HepG2 (cell line): Measurements from ENCODE around the gene PSORS1C2. TPM values are rescaled to one million over a fixed set of nuclear protein-coding genes. Genes with fewer than 3 reads are reported as not detected.
A peak's percentile ranks its signal among the peaks of the same experiment; 100 is the strongest.

Source experiments
- ATAC-seq: fragments of 200-7000 bp; cut with Tn5 transposase; 3 replicates; pipeline ENCODE4 v1.9.1; 2020; ENCODE audit warnings: mild to moderate bottlenecking, moderate library complexity
- BruUV-seq: library from RNA; stranded (reverse); fragments of 400-500 nt; replicated peaks from 2 replicates; lab custom pipeline; 2021; lab: Mats Ljungman, UMichigan
- CTCF ChIA-PET: fragments of 300-600 bp; formaldehyde crosslinking; extraction: SDS; loops from one replicate; lab custom pipeline; 2021; ENCODE audit warnings: low total read pairs, inconsistent platforms, low intra/inter-chr PET ratio; lab: Yijun Ruan, JAX
- POLR2A ChIA-PET: fragments of 350-600 bp; sonication (Branson Sonifier 250); formaldehyde crosslinking; loops from one replicate; lab custom pipeline; 2020; ENCODE audit warnings: antibody characterized with exemption, inconsistent platforms; lab: Yijun Ruan, JAX
- DNase-seq: peaks from one replicate; pipeline ENCODE4 v3.0.0-alpha.2; 2015; ENCODE audit warnings: low spot score
- FAIRE-seq: peaks from 3 replicates; lab custom pipeline; 2011; peaks lifted over from hg19 to GRCh38; lab: Jason Lieb, UNC
- H2AFZ ChIP-seq: one replicate; pipeline ENCODE4 v1.6.1; 2011; ENCODE audit warnings: low read length, inconsistent platforms
- H3K27ac ChIP-seq: fragments of 300-600 bp; 3 replicates; pipeline ENCODE4 v1.8.0; 2011; ENCODE audit warnings: mixed run types, mild to moderate bottlenecking, mixed read lengths, low read length, inconsistent platforms; ENCODE audit not compliant: insufficient read depth; ENCODE audit errors: extremely low read length
- H3K27me3 ChIP-seq, 2 experiments: fragments of 200-600 bp in 1 of 2; 2 replicates in 1 of 2; 3 replicates in 1 of 2; pipeline versions ENCODE4 v1.6.0 to v1.8.0; 2011; ENCODE audit warnings: low read length in 2 of 2, mild to moderate bottlenecking in 2 of 2, moderate library complexity in 2 of 2, inconsistent platforms in 1 of 2; ENCODE audit not compliant: insufficient read depth in 2 of 2, control insufficient read depth in 1 of 2
- H3K36me3 ChIP-seq, 2 experiments: fragments of 200-600 bp in 1 of 2; replicated peaks in 1 of 2; 2 replicates in 1 of 2; 3 replicates in 1 of 2; pipeline versions ENCODE4 v1.5.1 to v1.8.0; 2011; ENCODE audit warnings: low read length in 2 of 2, inconsistent platforms in 1 of 2; ENCODE audit not compliant: insufficient read depth in 2 of 2, control insufficient read depth in 1 of 2
- H3K4me1 ChIP-seq: 2 replicates; pipeline ENCODE4 v1.5.1; 2012; ENCODE audit warnings: low read length, inconsistent platforms; ENCODE audit not compliant: insufficient read depth
- H3K4me2 ChIP-seq: 2 replicates; pipeline ENCODE4 v1.6.0; 2011; ENCODE audit warnings: low read depth, low read length, inconsistent platforms
- H3K4me3 ChIP-seq, 3 experiments: fragments of 200-600 bp in 1 of 3; sonication (generic), shearing (Covaris generic) in 1 of 3; replicated peaks in 1 of 3; 2 replicates each; pipeline ENCODE4 v1.5.1; 2011 to 2016; ENCODE audit warnings: low read length in 3 of 3, inconsistent platforms in 2 of 3, low read depth in 2 of 3, mild to moderate bottlenecking in 2 of 3, control low read depth in 1 of 3, mixed read lengths in 1 of 3; ENCODE audit not compliant: insufficient read depth in 1 of 3
- H3K79me2 ChIP-seq: one replicate; pipeline ENCODE4 v1.6.1; 2011; ENCODE audit warnings: low read length, inconsistent platforms; ENCODE audit not compliant: insufficient read depth
- H3K9ac ChIP-seq: 2 replicates; pipeline ENCODE4 v1.6.0; 2011; ENCODE audit warnings: mild to moderate bottlenecking, low read depth, low read length, inconsistent platforms; ENCODE audit not compliant: insufficient read depth
- H3K9me3 ChIP-seq: 2 replicates; pipeline ENCODE4 v1.5.1; 2012; ENCODE audit warnings: mild to moderate bottlenecking, low read length
- H4K20me1 ChIP-seq: 2 replicates; pipeline ENCODE4 v1.6.0; 2011; ENCODE audit warnings: inconsistent platforms, mild to moderate bottlenecking, low read length, moderate library complexity; ENCODE audit not compliant: insufficient read depth
- BRD4 ChIP-seq: sonication (generic); formaldehyde crosslinking; IDR thresholded peaks from 2 replicates; pipeline ENCODE4 v1.4.0; 2020; ENCODE audit warnings: missing genetic modification reagents
- ELF3 ChIP-seq: IDR thresholded peaks from 2 replicates; pipeline ENCODE4 v1.6.1; 2016; ENCODE audit warnings: missing genetic modification reagents, missing compliant biosample characterization
- GABPB1 ChIP-seq: IDR thresholded peaks from 2 replicates; pipeline ENCODE4 v1.6.1; 2016; ENCODE audit warnings: mild to moderate bottlenecking, missing genetic modification reagents, moderate library complexity, missing compliant biosample characterization
- HCFC1 ChIP-seq: fragments of 150-350 bp; IDR thresholded peaks from 2 replicates; pipeline ENCODE4 v1.6.1; 2014; ENCODE audit warnings: low read depth, low read length
- HNRNPL ChIP-seq: fragments of 200-400 bp; formaldehyde crosslinking; IDR thresholded peaks from 2 replicates; pipeline ENCODE4 v1.6.1; 2017; ENCODE audit warnings: mild to moderate bottlenecking, low read depth, low read length
- HOXA3 ChIP-seq: sonication (generic); formaldehyde crosslinking; IDR thresholded peaks from 2 replicates; pipeline ENCODE4 v1.5.0; 2020; ENCODE audit warnings: missing genetic modification reagents
- ZNF746 ChIP-seq: sonication (generic); formaldehyde crosslinking; IDR thresholded peaks from 2 replicates; pipeline ENCODE4 v1.8.0; 2022; ENCODE audit warnings: mild to moderate bottlenecking, missing genetic modification reagents
- WGBS: methylation state at CpG from one replicate; pipeline ENCODE4 v1.1.6; 2017; ENCODE audit warnings: low lambda C conversion rate; 5-methylcytosine and 5-hydroxymethylcytosine counted together
- in situ Hi-C: cut with HindIII; loops from 2 replicates; pipeline ENCODE4 v1.10.0; 2017; ENCODE audit warnings: low pct_unique_long_range_greater_than_20kb; ENCODE audit not compliant: extremely low pct_ligation_motif_present
- intact Hi-C: fragments of 100-400 bp; cut with micrococcal nuclease; formaldehyde crosslinking; loops from one replicate; pipeline ENCODE4 v1.10.0; 2022; ENCODE audit not compliant: unreplicated experiment
- polyA plus RNA-seq, 8 experiments: library from polyadenylated mRNA; depleted of rRNA in 3 of 8; stranded (reverse) in 7 of 8; unstranded in 1 of 8; fragments of >200 nt; fragmentation: Illumina TruSeq in 4 of 8; extraction: Trizol in 4 of 8; gene quantifications; 2 replicates each; pipeline versions ENCODE4 v1.2.1 to v1.2.3, GENCODE V29; 2011 to 2016; ENCODE audit warnings: low read depth in 4 of 8, missing spikeins in 1 of 8, mixed read lengths in 1 of 8; ENCODE audit not compliant: insufficient read depth in 1 of 8
- total RNA-seq, 5 experiments: library from RNA; depleted of rRNA; stranded (reverse); fragments of >200 nt; fragmentation: Illumina TruSeq; extraction: Trizol; gene quantifications; 2 replicates each; pipeline ENCODE4 v1.2.3, GENCODE V29; 2016; ENCODE audit warnings: low read depth in 1 of 5
- TF ChIP-seq, protein P1 (sequence below): sonication (generic); formaldehyde crosslinking; conservative IDR thresholded peaks from 2 replicates; pipeline ENCODE4 v1.4.0; 2020; ENCODE audit warnings: missing genetic modification reagents
- TF ChIP-seq, protein P2 (sequence below): IDR thresholded peaks from 2 replicates; pipeline ENCODE4 v1.6.1; 2012; ENCODE audit warnings: low read depth, low read length, improper control_type of control experiment

The PSORS1C2 gene
- total and polyA plus RNA-seq, 2 of the 13 experiments (the other 11 are each of a cell fraction or from before 2014, with no cell fraction given), result not detected

DNA sequence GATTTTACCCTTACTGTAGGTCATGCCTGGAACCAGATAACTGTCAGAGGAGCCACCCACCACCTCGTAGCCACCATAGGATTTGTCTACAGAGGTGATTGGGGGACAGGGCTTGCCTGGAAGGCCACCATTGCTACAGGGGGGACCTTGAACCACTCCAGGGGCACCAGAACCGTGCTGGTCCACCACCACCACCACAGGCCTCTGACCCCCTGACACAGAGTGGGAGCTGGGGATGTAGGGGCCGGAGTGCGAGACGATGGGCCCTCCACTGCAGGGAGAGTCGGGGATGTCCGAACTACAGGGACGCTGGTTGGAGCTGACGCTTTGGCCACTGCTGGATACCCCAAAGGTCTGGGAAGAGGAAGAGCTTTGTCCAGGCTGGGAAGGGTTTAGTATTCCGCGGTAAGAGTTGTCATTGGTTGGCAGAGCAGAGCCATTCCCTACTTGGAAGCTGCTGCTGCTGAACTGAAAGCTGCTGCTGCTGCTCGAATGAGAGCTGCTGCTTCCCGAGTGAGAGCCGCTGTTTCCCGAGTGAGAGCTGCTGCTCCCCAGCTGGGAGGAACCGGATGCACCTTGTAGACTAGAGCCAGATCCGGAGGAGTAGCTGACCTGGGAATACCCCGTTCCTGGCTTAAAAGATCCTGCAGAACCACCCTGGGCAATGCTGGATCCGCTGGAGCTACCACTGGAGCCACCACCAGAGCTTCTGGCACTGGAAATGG is 22.0 kb downstream of the PSORS1C2 start:
- Histone ChIP-seq H3K4me3 (no peak overlapping the region), H3K79me2 (no peaks in the 10 kb centered on the region), H3K36me3 (no peaks in the 10 kb centered on the region), H3K27me3 (peaks cover 6 to 73% of the 10 kb centered on the region in 2 experiments; a peak in 4 of 5 replicates), H3K9ac (no peak overlapping the region), H3K4me2 (0 out of 2 replicates have a peak overlapping the region, but pooled peaks have one; percentile 1), H3K4me1 (no peaks in the 10 kb centered on the region; the same call in 1 of the 2 replicates), H4K20me1 (no peaks in the 10 kb centered on the region), H3K9me3 (no peaks in the 10 kb centered on the region), H2AFZ (no peak overlapping the region), H3K27ac (no peak overlapping the region)
- 34% methylated on average over 18 of the region's 19 CpGs for WGBS
- CTCF ChIA-PET, result no interaction called here
- FAIRE-seq (no peak), DNase-seq (no peak), ATAC-seq (no peak; the same call in 2 of the 3 replicates)
- TF ChIP-seq BRD4 (no peak), GABPB1 (CRISPR knock-in tag) (no peak), HNRNPL (no peak), ELF3 (CRISPR knock-in tag) (no peak), HCFC1 (no peak), HOXA3 (CRISPR knock-in tag) (no peak), ZNF746 (CRISPR knock-in tag) (no peak)
- TF ChIP-seq, protein P1, sequence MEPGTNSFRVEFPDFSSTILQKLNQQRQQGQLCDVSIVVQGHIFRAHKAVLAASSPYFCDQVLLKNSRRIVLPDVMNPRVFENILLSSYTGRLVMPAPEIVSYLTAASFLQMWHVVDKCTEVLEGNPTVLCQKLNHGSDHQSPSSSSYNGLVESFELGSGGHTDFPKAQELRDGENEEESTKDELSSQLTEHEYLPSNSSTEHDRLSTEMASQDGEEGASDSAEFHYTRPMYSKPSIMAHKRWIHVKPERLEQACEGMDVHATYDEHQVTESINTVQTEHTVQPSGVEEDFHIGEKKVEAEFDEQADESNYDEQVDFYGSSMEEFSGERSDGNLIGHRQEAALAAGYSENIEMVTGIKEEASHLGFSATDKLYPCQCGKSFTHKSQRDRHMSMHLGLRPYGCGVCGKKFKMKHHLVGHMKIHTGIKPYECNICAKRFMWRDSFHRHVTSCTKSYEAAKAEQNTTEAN (CRISPR knock-in tag), result no peak
- TF ChIP-seq, protein P2, sequence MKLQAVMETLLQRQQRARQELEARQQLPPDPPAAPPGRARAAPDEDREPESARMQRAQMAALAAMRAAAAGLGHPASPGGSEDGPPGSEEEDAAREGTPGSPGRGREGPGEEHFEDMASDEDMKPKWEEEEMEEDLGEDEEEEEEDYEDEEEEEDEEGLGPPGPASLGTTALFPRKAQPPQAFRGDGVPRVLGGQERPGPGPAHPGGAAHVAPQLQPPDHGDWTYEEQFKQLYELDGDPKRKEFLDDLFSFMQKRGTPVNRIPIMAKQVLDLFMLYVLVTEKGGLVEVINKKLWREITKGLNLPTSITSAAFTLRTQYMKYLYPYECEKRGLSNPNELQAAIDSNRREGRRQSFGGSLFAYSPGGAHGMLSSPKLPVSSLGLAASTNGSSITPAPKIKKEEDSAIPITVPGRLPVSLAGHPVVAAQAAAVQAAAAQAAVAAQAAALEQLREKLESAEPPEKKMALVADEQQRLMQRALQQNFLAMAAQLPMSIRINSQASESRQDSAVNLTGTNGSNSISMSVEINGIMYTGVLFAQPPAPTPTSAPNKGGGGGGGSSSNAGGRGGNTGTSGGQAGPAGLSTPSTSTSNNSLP, result no peak
- POLR2A ChIA-PET, result no interaction called here
- in situ Hi-C loops, result no loop called here
- intact Hi-C loops, result no loop called here
- BruUV-seq, result no TSS peak
